ENCODE data around the gene KCNG2.

The KCNG2 gene

DNA sequence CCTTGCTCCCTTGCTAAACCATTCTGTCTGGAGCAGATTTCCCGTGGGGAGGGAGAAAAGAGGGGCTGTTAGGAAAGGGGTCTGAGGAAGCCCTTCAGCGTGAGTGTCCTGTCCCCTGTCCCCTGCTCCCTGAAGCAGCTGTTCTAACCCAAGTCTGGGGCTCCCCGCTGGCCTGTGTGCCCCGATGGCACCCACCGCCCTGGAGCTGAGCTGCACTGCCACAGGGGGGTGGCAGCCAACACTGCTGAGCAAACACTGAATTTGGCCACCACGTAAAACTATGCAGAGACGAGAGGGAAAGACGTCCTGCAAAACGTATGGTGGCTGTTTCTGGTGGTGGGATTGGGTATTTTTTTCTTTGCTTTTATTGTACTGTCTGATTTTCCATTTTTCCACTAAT is 17.9 kb downstream of the KCNG2 start:
- Histone ChIP-seq H4K8ac (ENCODE audit: low read depth, low read length) (no peak overlapping the region), H2AK5ac (ENCODE audit: low read length) (no peak overlapping the region), H2BK15ac (replicated peaks; ENCODE audit: low read depth) (no peak overlapping the region), H3K4me2 (ENCODE audit: low read length) (no peak overlapping the region), H3K27ac (ENCODE audit: low read depth, low read length) (no peak overlapping the region), H3K79me2 (ENCODE audit: control insufficient read depth, insufficient read depth, low read length) (no peaks in the 10 kb centered on the region), H3K56ac (ENCODE audit: low read length) (no peak overlapping the region), H3K4me3 (ENCODE audit: low read length) (no peak overlapping the region), H3K9ac (ENCODE audit: low read length) (no peak overlapping the region), H4K5ac (ENCODE audit: low read length) (no peak overlapping the region), H3K4ac (ENCODE audit: low read depth, low read length) (no peak overlapping the region), H3K36me3 (ENCODE audit: control insufficient read depth, insufficient read depth, low read length) (no peaks in the 10 kb centered on the region), H2BK120ac (ENCODE audit: low read depth, low read length) (no peak overlapping the region), H3K4me1 (ENCODE audit: control insufficient read depth, low read depth, low read length) (no peaks in the 10 kb centered on the region), H2BK5ac (ENCODE audit: low read length) (no peak overlapping the region), H3K79me1 (ENCODE audit: low read length) (no peaks in the 10 kb centered on the region), H3K18ac (ENCODE audit: low read length) (no peak overlapping the region), H3K23ac (ENCODE audit: low read length) (no peak overlapping the region), H3K27me3 (ENCODE audit: insufficient read depth, low read length, poor library complexity) (no peaks in the 10 kb centered on the region)
- DNase-seq = no peak
- WGBS (ENCODE audit: extremely low coverage, insufficient coverage, low lambda C conversion rate) = no CpG with 5 or more reads among the region's 9 CpGs

DNA sequence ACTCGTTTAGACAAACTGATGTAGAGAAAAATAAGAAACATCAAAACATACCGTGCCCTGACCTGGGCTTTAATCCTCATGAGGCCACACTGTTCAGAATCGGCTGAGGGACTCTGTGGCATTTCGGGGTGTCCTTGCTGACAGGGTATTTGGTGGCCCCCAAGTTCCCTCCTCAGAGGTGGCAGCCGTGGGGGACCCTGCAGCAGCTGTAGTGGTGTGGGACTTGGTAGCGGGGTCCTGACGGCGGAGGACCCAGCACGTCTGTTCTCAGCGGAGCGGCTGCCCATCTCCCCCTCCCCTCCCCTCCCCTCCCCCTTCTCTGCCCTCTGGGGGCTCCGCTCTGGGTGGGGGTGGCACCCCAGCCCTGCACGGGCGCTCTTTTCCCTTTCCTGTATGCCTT is 18.4 kb downstream of the KCNG2 start:
- no peak overlapping the region for H3K18ac ChIP-seq (ENCODE audit: low read length)
- H3K36me3 ChIP-seq (ENCODE audit: control insufficient read depth, insufficient read depth, low read length) = no peaks in the 10 kb centered on the region
- no peaks in the 10 kb centered on the region for H3K79me1 ChIP-seq (ENCODE audit: low read length)
- H2BK120ac ChIP-seq (ENCODE audit: low read depth, low read length) = no peak overlapping the region
- no peak overlapping the region for H3K9ac ChIP-seq (ENCODE audit: low read length)
- no peaks in the 10 kb centered on the region for H3K79me2 ChIP-seq (ENCODE audit: control insufficient read depth, insufficient read depth, low read length)
- H2BK5ac ChIP-seq (ENCODE audit: low read length) = no peak overlapping the region
- no peak overlapping the region for H4K8ac ChIP-seq (ENCODE audit: low read depth, low read length)
- H3K56ac ChIP-seq (ENCODE audit: low read length) = no peak overlapping the region
- no peak overlapping the region for H3K4ac ChIP-seq (ENCODE audit: low read depth, low read length)
- H2BK15ac ChIP-seq (replicated peaks; ENCODE audit: low read depth) = no peak overlapping the region
- H3K4me3 ChIP-seq (ENCODE audit: low read length) = no peak overlapping the region
- H3K27me3 ChIP-seq (ENCODE audit: insufficient read depth, low read length, poor library complexity) = no peaks in the 10 kb centered on the region
- no peak overlapping the region for H3K23ac ChIP-seq (ENCODE audit: low read length)
- H3K27ac ChIP-seq (ENCODE audit: low read depth, low read length) = no peak overlapping the region
- H3K4me2 ChIP-seq (ENCODE audit: low read length) = no peak overlapping the region
- no peak overlapping the region for H4K5ac ChIP-seq (ENCODE audit: low read length)
- WGBS (ENCODE audit: extremely low coverage, insufficient coverage, low lambda C conversion rate) = no CpG with 5 or more reads among the region's 14 CpGs
- no peak overlapping the region for H2AK5ac ChIP-seq (ENCODE audit: low read length)
- no peaks in the 10 kb centered on the region for H3K4me1 ChIP-seq (ENCODE audit: control insufficient read depth, low read depth, low read length)
- DNase-seq = no peak

DNA sequence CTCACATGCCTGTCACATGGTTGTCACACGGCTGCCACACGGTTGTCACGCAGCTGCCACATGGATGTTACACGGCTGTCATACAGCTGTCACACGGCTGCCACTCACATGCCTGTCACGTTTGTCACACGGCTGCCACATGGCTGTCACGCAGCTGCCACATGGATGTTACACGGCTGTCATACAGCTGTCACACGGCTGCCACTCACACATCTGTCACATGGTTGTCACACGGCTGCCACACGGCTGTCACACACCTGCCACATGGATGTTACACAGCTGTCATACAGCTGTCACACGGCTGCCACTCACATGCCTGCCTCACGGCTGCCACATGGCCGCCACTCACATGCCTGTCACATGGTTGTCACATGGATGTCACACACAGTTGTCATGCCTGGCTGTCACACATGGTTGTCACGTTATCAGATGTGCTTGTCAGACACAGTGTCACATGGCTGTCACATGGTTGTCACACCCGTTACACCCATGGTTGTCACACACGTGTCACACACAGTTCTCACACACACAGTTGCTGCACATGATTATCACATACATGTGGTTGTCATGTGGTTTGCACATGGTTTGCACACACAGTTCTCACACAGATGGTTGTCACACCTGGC is 19.4 kb downstream of the KCNG2 start:
- H3K4me1 ChIP-seq (ENCODE audit: control insufficient read depth, low read depth, low read length) = no peaks in the 10 kb centered on the region
- H2BK120ac ChIP-seq (ENCODE audit: low read depth, low read length) = no peak overlapping the region
- no peak overlapping the region for H3K56ac ChIP-seq (ENCODE audit: low read length)
- no peak overlapping the region for H3K23ac ChIP-seq (ENCODE audit: low read length)
- no peak overlapping the region for H3K4ac ChIP-seq (ENCODE audit: low read depth, low read length)
- no peak overlapping the region for H3K4me3 ChIP-seq (ENCODE audit: low read length)
- H3K36me3 ChIP-seq (ENCODE audit: control insufficient read depth, insufficient read depth, low read length) = no peaks in the 10 kb centered on the region
- H3K4me2 ChIP-seq (ENCODE audit: low read length) = no peak overlapping the region
- WGBS (ENCODE audit: extremely low coverage, insufficient coverage, low lambda C conversion rate) = no CpG with 5 or more reads among the region's 18 CpGs
- no peak overlapping the region for H2AK5ac ChIP-seq (ENCODE audit: low read length)
- no peak overlapping the region for H3K9ac ChIP-seq (ENCODE audit: low read length)
- H3K18ac ChIP-seq (ENCODE audit: low read length) = no peak overlapping the region
- H3K27ac ChIP-seq (ENCODE audit: low read depth, low read length) = no peak overlapping the region
- no peak overlapping the region for H2BK15ac ChIP-seq (replicated peaks; ENCODE audit: low read depth)
- H2BK5ac ChIP-seq (ENCODE audit: low read length) = no peak overlapping the region
- H3K79me2 ChIP-seq (ENCODE audit: control insufficient read depth, insufficient read depth, low read length) = no peaks in the 10 kb centered on the region
- no peaks in the 10 kb centered on the region for H3K79me1 ChIP-seq (ENCODE audit: low read length)
- no peak overlapping the region for H4K8ac ChIP-seq (ENCODE audit: low read depth, low read length)
- H4K5ac ChIP-seq (ENCODE audit: low read length) = no peak overlapping the region
- no peaks in the 10 kb centered on the region for H3K27me3 ChIP-seq (ENCODE audit: insufficient read depth, low read length, poor library complexity)
- no peak for DNase-seq

DNA sequence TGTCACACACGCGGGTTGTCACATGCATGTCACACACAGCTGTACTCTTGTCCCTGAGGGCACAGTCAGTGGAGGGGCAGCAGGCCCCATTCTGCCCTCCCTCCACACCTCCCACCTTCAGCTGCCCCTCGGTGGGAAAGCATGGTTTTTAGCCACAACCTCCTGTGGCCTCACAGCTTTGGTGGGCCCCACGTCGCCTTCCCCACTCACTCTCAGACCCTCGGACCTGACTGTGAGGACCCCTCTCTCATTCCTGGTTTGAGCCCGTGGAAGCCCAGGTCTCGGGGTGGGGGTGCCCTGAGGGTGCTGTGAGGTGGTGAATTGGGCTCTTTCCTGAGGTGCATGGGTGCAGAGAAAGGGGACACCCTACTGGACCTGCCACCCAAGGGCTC is 19.9 kb downstream of the KCNG2 start:
- Histone ChIP-seq H3K9ac (ENCODE audit: low read length) (no peak overlapping the region), H2BK120ac (ENCODE audit: low read depth, low read length) (no peak overlapping the region), H3K4ac (ENCODE audit: low read depth, low read length) (no peak overlapping the region), H3K23ac (ENCODE audit: low read length) (no peak overlapping the region), H3K27ac (ENCODE audit: low read depth, low read length) (no peak overlapping the region), H3K18ac (ENCODE audit: low read length) (no peak overlapping the region), H2AK5ac (ENCODE audit: low read length) (no peak overlapping the region), H4K8ac (ENCODE audit: low read depth, low read length) (no peak overlapping the region), H3K27me3 (ENCODE audit: insufficient read depth, low read length, poor library complexity) (no peaks in the 10 kb centered on the region), H4K5ac (ENCODE audit: low read length) (no peak overlapping the region), H3K79me1 (ENCODE audit: low read length) (no peaks in the 10 kb centered on the region), H2BK5ac (ENCODE audit: low read length) (no peak overlapping the region), H3K56ac (ENCODE audit: low read length) (no peak overlapping the region), H2BK15ac (replicated peaks; ENCODE audit: low read depth) (no peak overlapping the region), H3K79me2 (ENCODE audit: control insufficient read depth, insufficient read depth, low read length) (no peaks in the 10 kb centered on the region), H3K4me1 (ENCODE audit: control insufficient read depth, low read depth, low read length) (no peaks in the 10 kb centered on the region), H3K4me2 (ENCODE audit: low read length) (no peak overlapping the region), H3K4me3 (ENCODE audit: low read length) (no peak overlapping the region), H3K36me3 (ENCODE audit: control insufficient read depth, insufficient read depth, low read length) (no peaks in the 10 kb centered on the region)
- no CpG with 5 or more reads among the region's 8 CpGs for WGBS (ENCODE audit: extremely low coverage, insufficient coverage, low lambda C conversion rate)
- no peak for DNase-seq

DNA sequence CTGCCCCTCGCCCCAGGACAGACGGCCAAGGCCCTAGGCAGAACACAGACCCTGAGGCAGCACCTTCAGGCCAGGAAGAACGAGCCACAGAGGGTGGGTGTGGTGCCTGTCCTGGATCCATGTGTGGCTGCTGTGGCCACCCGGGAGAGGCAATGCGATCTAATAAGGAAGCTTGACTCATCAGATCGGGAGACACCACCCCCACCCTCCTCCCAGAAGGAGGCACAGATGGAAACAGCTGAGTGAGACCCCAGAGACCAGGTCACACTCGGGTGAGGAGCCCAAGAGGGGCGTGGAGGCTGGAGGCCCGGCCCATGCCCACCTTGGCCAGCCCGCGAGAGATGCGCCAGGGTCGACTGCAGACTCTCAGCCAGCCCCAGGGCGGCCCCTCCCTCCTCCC is 20.3 kb downstream of the KCNG2 start:
- Histone ChIP-seq H3K4me1 (ENCODE audit: control insufficient read depth, low read depth, low read length) (no peaks in the 10 kb centered on the region), H3K4me2 (ENCODE audit: low read length) (no peak overlapping the region), H3K79me1 (ENCODE audit: low read length) (no peaks in the 10 kb centered on the region), H3K56ac (ENCODE audit: low read length) (no peak overlapping the region), H2BK120ac (ENCODE audit: low read depth, low read length) (no peak overlapping the region), H2BK5ac (ENCODE audit: low read length) (no peak overlapping the region), H3K23ac (ENCODE audit: low read length) (no peak overlapping the region), H3K27me3 (ENCODE audit: insufficient read depth, low read length, poor library complexity) (no peaks in the 10 kb centered on the region), H3K4me3 (ENCODE audit: low read length) (no peak overlapping the region), H4K5ac (ENCODE audit: low read length) (no peak overlapping the region), H3K9ac (ENCODE audit: low read length) (no peak overlapping the region), H3K27ac (ENCODE audit: low read depth, low read length) (no peak overlapping the region), H3K18ac (ENCODE audit: low read length) (no peak overlapping the region), H4K8ac (ENCODE audit: low read depth, low read length) (no peak overlapping the region), H2BK15ac (replicated peaks; ENCODE audit: low read depth) (no peak overlapping the region), H3K4ac (ENCODE audit: low read depth, low read length) (no peak overlapping the region), H3K36me3 (ENCODE audit: control insufficient read depth, insufficient read depth, low read length) (no peaks in the 10 kb centered on the region), H2AK5ac (ENCODE audit: low read length) (no peak overlapping the region), H3K79me2 (ENCODE audit: control insufficient read depth, insufficient read depth, low read length) (no peaks in the 10 kb centered on the region)
- no CpG with 5 or more reads among the region's 14 CpGs for WGBS (ENCODE audit: extremely low coverage, insufficient coverage, low lambda C conversion rate)
- DNase-seq = no peak

DNA sequence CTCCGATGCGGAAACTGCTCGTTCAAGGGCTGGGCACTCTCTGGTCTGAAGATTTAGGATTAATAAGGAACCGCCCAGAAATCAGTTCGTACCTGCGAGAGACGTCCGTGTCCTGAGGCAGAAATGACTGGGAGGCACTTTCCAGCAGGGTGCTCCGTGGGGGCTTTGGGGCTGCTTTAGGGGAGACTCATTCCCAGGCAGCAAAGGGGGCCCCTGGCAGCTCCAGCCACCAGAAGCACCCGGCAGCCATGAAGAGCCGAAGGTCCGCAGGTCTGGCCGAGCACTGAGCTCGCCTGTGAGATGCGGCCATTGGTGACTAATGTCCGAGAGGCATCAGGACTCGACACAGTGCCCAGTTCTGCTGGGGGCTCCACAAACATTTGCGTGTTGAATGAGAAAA is 20.9 kb downstream of the KCNG2 start:
- Histone ChIP-seq H4K5ac (ENCODE audit: low read length) (no peak overlapping the region), H2BK15ac (replicated peaks; ENCODE audit: low read depth) (no peak overlapping the region), H3K27ac (ENCODE audit: low read depth, low read length) (no peak overlapping the region), H3K56ac (ENCODE audit: low read length) (no peak overlapping the region), H3K79me1 (ENCODE audit: low read length) (no peaks in the 10 kb centered on the region), H4K8ac (ENCODE audit: low read depth, low read length) (no peak overlapping the region), H3K27me3 (ENCODE audit: insufficient read depth, low read length, poor library complexity) (no peaks in the 10 kb centered on the region), H3K9ac (ENCODE audit: low read length) (no peak overlapping the region), H3K36me3 (ENCODE audit: control insufficient read depth, insufficient read depth, low read length) (no peaks in the 10 kb centered on the region), H3K4ac (ENCODE audit: low read depth, low read length) (no peak overlapping the region), H2BK5ac (ENCODE audit: low read length) (no peak overlapping the region), H2AK5ac (ENCODE audit: low read length) (no peak overlapping the region), H3K4me3 (ENCODE audit: low read length) (no peak overlapping the region), H2BK120ac (ENCODE audit: low read depth, low read length) (no peak overlapping the region), H3K4me2 (ENCODE audit: low read length) (no peak overlapping the region), H3K23ac (ENCODE audit: low read length) (no peak overlapping the region), H3K79me2 (ENCODE audit: control insufficient read depth, insufficient read depth, low read length) (no peaks in the 10 kb centered on the region), H3K4me1 (ENCODE audit: control insufficient read depth, low read depth, low read length) (no peaks in the 10 kb centered on the region), H3K18ac (ENCODE audit: low read length) (no peak overlapping the region)
- DNase-seq = no peak
- no CpG with 5 or more reads among the region's 18 CpGs for WGBS (ENCODE audit: extremely low coverage, insufficient coverage, low lambda C conversion rate)

Data from mesendoderm (in vitro differentiated cells).